ENCODE results near the gene ZFYVE19. TPM values are rescaled to one million over a fixed set of nuclear protein-coding genes. Genes with fewer than 3 reads are reported as not detected.

The ZFYVE19 gene
- total RNA-seq, 4 donors from 2014 or later, result 16.5 to 33.4 (median 28.9) TPM

GRCh38 chr15:40846841-40847222, 39.9 kb downstream of the ZFYVE19 start:
- Histone ChIP-seq H3K36me3 (peaks cover 0 to 42% (median 0%) of the 10 kb centered on the region in 3 donors), H3K9me3 (no peaks in the 10 kb centered on the region), H3K4me3 (peak overlapping the region; percentile 59 to 80 (median 72)), H3K27ac (peak overlapping the region; percentile 80 to 97 (median 93)), H3K27me3 (peaks cover 0 to 34% (median 0%) of the 10 kb centered on the region in 4 donors), H3K4me1 (peaks cover 16 to 66% (median 29%) of the 10 kb centered on the region in 3 donors)
- TF ChIP-seq POLR2A (IDR thresholded peaks at IDR 0.05), result no peak
- TF ChIP-seq CTCF (IDR thresholded peaks at IDR 0.05), result no peak
- no peak for DNase-seq
- intact Hi-C loops (cut with DNase I), result no loop called here

GRCh38 chr15:40847223-40847961, 40.5 kb downstream of the ZFYVE19 start:
- Histone ChIP-seq H3K9me3 (no peaks in the 10 kb centered on the region), H3K27ac (peak overlapping the region; percentile 80 to 97 (median 93)), H3K27me3 (peaks cover 0 to 34% (median 0%) of the 10 kb centered on the region in 4 donors), H3K36me3 (peaks cover 0 to 48% (median 0%) of the 10 kb centered on the region in 3 donors), H3K4me3 (peak overlapping the region; percentile 59 to 80 (median 72)), H3K4me1 (peaks cover 14 to 61% (median 23%) of the 10 kb centered on the region in 3 donors)
- 50 to 51% methylated on average over 6 of the region's 7 CpGs for WGBS, 2 donors
- intact Hi-C loops (cut with DNase I), result no loop called here
- TF ChIP-seq CTCF (IDR thresholded peaks at IDR 0.05) (peak in 3 of 6 experiments; percentile 21 to 39 (median 22)), POLR2A (IDR thresholded peaks at IDR 0.05) (peak in 2 of 4 donors; percentile 7 to 37)
- DNase-seq, result no peak

- Histone ChIP-seq H3K4me3 (no peak overlapping the region), H3K4me1 (peaks cover 8 to 33% (median 17%) of the 10 kb centered on the region in 3 donors), H3K27me3 (peaks cover 0 to 10% (median 0%) of the 10 kb centered on the region in 4 donors), H3K36me3 (peaks cover 0 to 80% (median 12%) of the 10 kb centered on the region in 3 donors), H3K9me3 (no peaks in the 10 kb centered on the region), H3K27ac (no peak overlapping the region)
- DNase-seq, result no peak
- 82 to 92% methylated on average over 8 of the region's 8 CpGs for WGBS, 2 donors
- TF ChIP-seq POLR2A (IDR thresholded peaks at IDR 0.05) (no peak), CTCF (IDR thresholded peaks at IDR 0.05) (no peak)
- intact Hi-C loops (cut with DNase I), result no loop called here
Measured at GRCh38 chr15:40850576-40851112, 43.8 kb downstream of the ZFYVE19 start.

GRCh38 chr15:40852529-40852928, 45.6 kb downstream of the ZFYVE19 start:
- intact Hi-C loops (cut with DNase I), result no loop called here
- TF ChIP-seq CTCF (IDR thresholded peaks at IDR 0.05) (no peak), POLR2A (IDR thresholded peaks at IDR 0.05) (no peak)
- H3K27me3 ChIP-seq, result no peaks in the 10 kb centered on the region
- no peak overlapping the region for H3K27ac ChIP-seq
- peaks cover 0 to 96% (median 12%) of the 10 kb centered on the region in 3 donors for H3K36me3 ChIP-seq
- no peak for DNase-seq
- no peaks in the 10 kb centered on the region for H3K9me3 ChIP-seq
- H3K4me3 ChIP-seq, result no peak overlapping the region
- 91 to 93% methylated on average over 3 to 5 of the region's 5 CpGs for WGBS, 2 donors
- peaks cover 9 to 33% (median 13%) of the 10 kb centered on the region in 3 donors for H3K4me1 ChIP-seq

- no peak for DNase-seq
- Histone ChIP-seq H3K27ac (no peak overlapping the region), H3K4me1 (peaks cover 13 to 33% (median 15%) of the 10 kb centered on the region in 3 donors), H3K36me3 (peaks cover 0 to 89% (median 12%) of the 10 kb centered on the region in 3 donors), H3K9me3 (no peaks in the 10 kb centered on the region), H3K27me3 (no peaks in the 10 kb centered on the region), H3K4me3 (no peak overlapping the region)
- 100% methylated on average over 2 of the region's 16 CpGs; no CpG with 5 or more reads in 1 of the 2 donors for WGBS, 2 donors
- intact Hi-C loops (cut with DNase I), result no loop called here
- TF ChIP-seq POLR2A (IDR thresholded peaks at IDR 0.05), result no peak
- no peak for TF ChIP-seq CTCF (IDR thresholded peaks at IDR 0.05)
Measured at GRCh38 chr15:40853241-40853890, 46.5 kb downstream of the ZFYVE19 start.
